Type B pancreatic cell (in vitro differentiated cells): ENCODE data around the gene SEMA6D. TPM values are rescaled to one million over a fixed set of nuclear protein-coding genes. Genes with fewer than 3 reads are reported as not detected.

Experiments used
- DNase-seq: peaks from one replicate; pipeline ENCODE4 v3.0.0; 2021; ENCODE audit warnings: mixed read lengths; ENCODE audit not compliant: unreplicated experiment; ENCODE audit errors: extremely low spot score
- H3K27ac Mint-ChIP-seq: 2 replicates; pipeline ENCODE4 v1.8.0; 2021; ENCODE audit warnings: mild to moderate bottlenecking, mixed read lengths
- H3K27me3 Mint-ChIP-seq: 2 replicates; pipeline ENCODE4 v1.8.0; 2021; ENCODE audit warnings: mixed read lengths
- H3K36me3 Mint-ChIP-seq: 2 replicates; pipeline ENCODE4 v1.8.0; 2021; ENCODE audit warnings: mixed read lengths
- H3K4me1 Mint-ChIP-seq: one replicate; pipeline ENCODE4 v1.8.0; 2021; ENCODE audit warnings: mixed read lengths; ENCODE audit not compliant: unreplicated experiment
- H3K4me3 Mint-ChIP-seq: 2 replicates; pipeline ENCODE4 v1.8.0; 2021; ENCODE audit warnings: mild to moderate bottlenecking, mixed read lengths
- H3K9me3 Mint-ChIP-seq: 2 replicates; pipeline ENCODE4 v1.8.0; 2021; ENCODE audit warnings: mixed read lengths
- total RNA-seq: library from RNA; stranded (reverse); gene quantifications from 2 replicates; pipeline ENCODE4 v1.2.1, GENCODE V29; 2021; ENCODE audit warnings: low replicate concordance
- TF ChIP-seq, protein P1 (sequence below): fragments of 200-600 bp; sonication (generic); conservative IDR thresholded peaks from 2 replicates; pipeline ENCODE4 v1.5.0; 2021; ENCODE audit warnings: antibody characterized with exemption, mild to moderate bottlenecking

SEMA6D gene
- total RNA-seq, 1 donor from 2014 or later, result 22.2 TPM

DNA sequence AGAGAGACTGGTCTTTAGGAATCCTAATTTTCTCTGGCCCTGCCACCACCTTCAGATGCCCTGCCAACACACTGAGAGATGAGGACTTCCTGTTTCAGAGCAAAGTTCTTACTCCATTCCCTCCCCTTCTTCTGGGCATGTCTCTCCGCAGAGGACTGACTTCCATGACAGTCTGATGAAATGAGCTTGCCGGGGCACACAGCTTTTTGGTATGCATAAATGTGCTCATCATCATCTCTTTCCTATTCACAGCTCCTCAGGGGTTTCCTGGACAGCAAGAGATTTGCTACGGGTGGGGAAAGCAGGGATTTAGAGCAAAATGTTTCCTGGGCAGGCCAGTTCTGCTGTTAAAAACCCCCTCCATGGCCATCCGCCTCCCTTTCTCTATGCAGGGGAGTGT, 27.6 kb upstream of the SEMA6D start:
- no peak overlapping the region for H3K4me3 Mint-ChIP-seq
- DNase-seq, result no peak
- no peaks in the 10 kb centered on the region for H3K27me3 Mint-ChIP-seq
- H3K27ac Mint-ChIP-seq, result no peak overlapping the region
- no peaks in the 10 kb centered on the region for H3K4me1 Mint-ChIP-seq
- TF ChIP-seq, protein P1, sequence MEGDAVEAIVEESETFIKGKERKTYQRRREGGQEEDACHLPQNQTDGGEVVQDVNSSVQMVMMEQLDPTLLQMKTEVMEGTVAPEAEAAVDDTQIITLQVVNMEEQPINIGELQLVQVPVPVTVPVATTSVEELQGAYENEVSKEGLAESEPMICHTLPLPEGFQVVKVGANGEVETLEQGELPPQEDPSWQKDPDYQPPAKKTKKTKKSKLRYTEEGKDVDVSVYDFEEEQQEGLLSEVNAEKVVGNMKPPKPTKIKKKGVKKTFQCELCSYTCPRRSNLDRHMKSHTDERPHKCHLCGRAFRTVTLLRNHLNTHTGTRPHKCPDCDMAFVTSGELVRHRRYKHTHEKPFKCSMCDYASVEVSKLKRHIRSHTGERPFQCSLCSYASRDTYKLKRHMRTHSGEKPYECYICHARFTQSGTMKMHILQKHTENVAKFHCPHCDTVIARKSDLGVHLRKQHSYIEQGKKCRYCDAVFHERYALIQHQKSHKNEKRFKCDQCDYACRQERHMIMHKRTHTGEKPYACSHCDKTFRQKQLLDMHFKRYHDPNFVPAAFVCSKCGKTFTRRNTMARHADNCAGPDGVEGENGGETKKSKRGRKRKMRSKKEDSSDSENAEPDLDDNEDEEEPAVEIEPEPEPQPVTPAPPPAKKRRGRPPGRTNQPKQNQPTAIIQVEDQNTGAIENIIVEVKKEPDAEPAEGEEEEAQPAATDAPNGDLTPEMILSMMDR, result no peak
- no peaks in the 10 kb centered on the region for H3K9me3 Mint-ChIP-seq
- H3K36me3 Mint-ChIP-seq, result no peaks in the 10 kb centered on the region

DNA sequence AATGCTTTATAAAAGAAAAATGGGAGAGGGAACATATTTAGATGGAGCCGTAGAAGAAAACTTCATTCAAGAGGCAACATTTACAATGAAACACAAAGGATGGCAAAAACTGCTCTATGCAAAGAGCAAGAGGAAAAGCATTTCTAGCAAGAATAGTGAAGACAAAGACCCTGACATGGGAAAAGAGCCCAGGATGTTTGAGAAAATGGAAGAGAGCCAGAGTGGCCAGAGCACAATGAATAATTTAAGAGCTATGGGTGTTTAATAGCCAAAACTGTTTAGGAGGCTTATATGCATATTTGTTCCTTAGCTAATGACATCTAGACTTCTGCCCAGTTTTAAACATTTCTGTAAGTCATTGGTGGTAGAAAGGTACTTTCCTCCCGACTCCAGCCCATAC, 25.4 kb upstream of the SEMA6D start:
- TF ChIP-seq, protein P1, result no peak
- H3K9me3 Mint-ChIP-seq, result no peaks in the 10 kb centered on the region
- no peaks in the 10 kb centered on the region for H3K36me3 Mint-ChIP-seq
- H3K27ac Mint-ChIP-seq, result no peak overlapping the region
- DNase-seq, result no peak
- no peaks in the 10 kb centered on the region for H3K4me1 Mint-ChIP-seq
- no peak overlapping the region for H3K4me3 Mint-ChIP-seq
- no peaks in the 10 kb centered on the region for H3K27me3 Mint-ChIP-seq

DNA sequence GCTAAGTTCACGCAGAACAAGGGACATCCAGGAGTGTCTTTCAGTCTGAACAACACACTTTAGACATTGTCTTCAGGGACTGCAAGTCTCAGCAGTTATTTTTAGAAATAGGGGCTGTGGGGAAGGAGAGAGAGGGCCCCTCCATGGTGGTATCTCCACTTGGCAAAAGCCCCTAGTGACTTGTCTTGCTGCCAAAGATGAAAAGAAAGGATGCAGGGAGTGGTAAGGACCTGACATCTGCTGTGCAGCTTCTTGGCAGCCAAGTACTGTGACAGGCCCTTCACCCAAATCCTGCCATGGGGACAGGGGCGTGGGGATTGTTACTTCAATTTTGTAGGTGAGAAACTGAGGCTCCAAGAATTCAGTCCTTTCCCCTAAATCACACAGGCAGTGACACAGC, 21.0 kb upstream of the SEMA6D start:
- DNase-seq, result no peak
- Mint-ChIP-seq H3K27me3 (no peaks in the 10 kb centered on the region), H3K27ac (no peak overlapping the region), H3K4me1 (no peaks in the 10 kb centered on the region), H3K9me3 (no peaks in the 10 kb centered on the region), H3K36me3 (no peaks in the 10 kb centered on the region), H3K4me3 (no peak overlapping the region)
- TF ChIP-seq, protein P1, result no peak

DNA sequence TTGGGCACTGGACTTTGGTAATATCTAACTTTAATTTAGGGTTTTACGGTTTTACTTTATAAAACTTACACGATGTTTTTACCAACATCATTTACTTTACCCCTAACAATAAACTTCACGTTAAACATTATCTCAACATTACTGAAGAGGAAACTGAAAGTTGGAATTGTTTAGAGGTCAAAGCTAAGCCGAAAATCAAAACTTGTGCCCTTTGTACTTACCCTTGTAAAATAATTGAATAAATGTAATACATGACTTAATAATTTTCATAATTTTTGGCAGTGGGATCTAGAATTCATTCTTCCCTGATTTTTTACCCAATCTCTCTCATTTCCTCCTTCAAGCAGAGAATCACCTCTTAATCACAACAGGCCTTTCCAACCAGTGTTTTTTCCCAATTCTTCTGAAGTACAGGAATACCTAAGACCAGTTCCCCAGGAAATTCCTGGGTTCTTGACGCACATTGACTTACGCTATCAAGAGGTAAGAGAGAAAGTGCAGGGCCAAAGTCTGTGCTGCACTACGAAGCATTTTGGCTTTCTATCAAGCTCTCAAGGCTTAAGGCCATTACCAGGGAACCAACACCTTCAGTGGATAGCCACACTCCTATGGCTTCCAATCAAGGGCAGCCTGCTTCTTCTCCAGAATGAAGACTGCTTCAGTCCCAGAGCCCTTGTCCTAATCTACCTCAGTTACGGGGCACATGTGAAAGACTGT, 11.9 kb upstream of the SEMA6D start:
- no peak overlapping the region for H3K4me3 Mint-ChIP-seq
- no peak overlapping the region for H3K27ac Mint-ChIP-seq
- no peaks in the 10 kb centered on the region for H3K27me3 Mint-ChIP-seq
- TF ChIP-seq, protein P1, result no peak
- DNase-seq, result no peak
- H3K36me3 Mint-ChIP-seq, result no peaks in the 10 kb centered on the region
- H3K4me1 Mint-ChIP-seq, result no peaks in the 10 kb centered on the region
- no peaks in the 10 kb centered on the region for H3K9me3 Mint-ChIP-seq

DNA sequence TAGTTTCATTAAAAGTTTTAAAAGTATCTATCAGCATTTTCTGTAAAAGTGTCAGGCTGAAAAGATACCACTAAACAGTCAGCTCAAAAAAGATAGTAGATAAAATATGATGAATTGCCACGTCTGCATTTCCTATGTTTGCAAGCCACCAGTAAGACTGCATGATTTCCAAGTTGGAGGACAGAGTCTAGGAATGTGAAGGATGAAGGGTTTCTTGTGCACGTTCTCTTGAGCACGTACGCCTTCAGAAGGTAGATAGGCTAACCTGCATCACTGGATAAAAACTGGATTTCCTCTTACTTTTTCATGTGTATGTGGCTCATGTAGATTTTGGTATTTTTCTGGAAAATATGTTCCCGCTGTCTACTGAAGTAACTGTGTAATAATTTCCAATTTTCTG, 9.9 kb upstream of the SEMA6D start:
- no peaks in the 10 kb centered on the region for H3K27me3 Mint-ChIP-seq
- no peaks in the 10 kb centered on the region for H3K9me3 Mint-ChIP-seq
- TF ChIP-seq, protein P1, result no peak
- H3K36me3 Mint-ChIP-seq, result no peaks in the 10 kb centered on the region
- H3K4me3 Mint-ChIP-seq, result no peak overlapping the region
- DNase-seq, result no peak
- no peak overlapping the region for H3K27ac Mint-ChIP-seq
- H3K4me1 Mint-ChIP-seq, result peaks cover 4% of the 10 kb centered on the region
